SK-N-SH (cell line): ENCODE data around the gene MCUR1. TPM values are rescaled to one million over a fixed set of nuclear protein-coding genes. Genes with fewer than 3 reads are reported as not detected.

Experiments
- CTCF ChIA-PET: fragments of 300-600, 350-600 bp; formaldehyde crosslinking; extraction: SDS; loops from one replicate; lab custom pipeline; 2021; lab: Yijun Ruan, JAX
- POLR2A ChIA-PET: fragments of 350-600 bp; sonication (Branson Sonifier 250); formaldehyde crosslinking; extraction: SDS; loops from one replicate; lab custom pipeline; 2020; ENCODE audit warnings: antibody characterized with exemption, inconsistent platforms; lab: Yijun Ruan, JAX
- DNase-seq: peaks from one replicate; pipeline ENCODE4 v3.0.0; 2012
- H2AFZ ChIP-seq: fragments of 200-600 bp; sonication (generic); 2 replicates; pipeline ENCODE4 v1.8.1; 2016; ENCODE audit warnings: antibody characterized with exemption, mild to moderate bottlenecking, low read depth
- H3F3A ChIP-seq: fragments of 200-600 bp; sonication (generic); replicated peaks from 2 replicates; pipeline ENCODE3; 2016; ENCODE audit warnings: antibody characterized with exemption, mild to moderate bottlenecking; ENCODE audit not compliant: insufficient read depth
- H3K27ac ChIP-seq, 2 experiments: fragments of 200-500 bp in 1 of 2; fragments of 200-600 bp in 1 of 2; sonication (Bioruptor generic) in 1 of 2; sonication (generic), shearing (Covaris generic) in 1 of 2; 2 replicates each; pipeline versions ENCODE4 v1.5.1 to v1.6.1; 2014 to 2016; ENCODE audit warnings: low read depth in 2 of 2, inconsistent platforms in 1 of 2, low read length in 1 of 2, mild to moderate bottlenecking in 1 of 2, mixed read lengths in 1 of 2
- H3K27me3 ChIP-seq: fragments of 200-600 bp; sonication (generic), shearing (Covaris generic); 2 replicates; pipeline ENCODE4 v1.6.1; 2016; ENCODE audit warnings: mixed run types; ENCODE audit not compliant: insufficient read depth
- H3K36me3 ChIP-seq, 2 experiments: fragments of 200-500 bp in 1 of 2; fragments of 200-600 bp in 1 of 2; sonication (Bioruptor generic) in 1 of 2; sonication (generic) in 1 of 2; replicated peaks in 1 of 2; 2 replicates each; pipeline versions ENCODE3 to v1.5.1; 2014 to 2016; ENCODE audit warnings: low read length in 1 of 2, mild to moderate bottlenecking in 1 of 2; ENCODE audit not compliant: insufficient read depth in 2 of 2, control insufficient read depth in 1 of 2
- H3K4me1 ChIP-seq, 2 experiments: fragments of 200-500 bp in 1 of 2; fragments of 200-600 bp in 1 of 2; sonication (Bioruptor generic) in 1 of 2; sonication (generic), shearing (Covaris generic) in 1 of 2; 2 replicates each; pipeline versions ENCODE4 v1.5.1 to v1.6.1; 2014 to 2016; ENCODE audit warnings: low read depth in 1 of 2, low read length in 1 of 2, mixed run types in 1 of 2; ENCODE audit not compliant: insufficient read depth in 2 of 2, control insufficient read depth in 1 of 2
- H3K4me2 ChIP-seq: fragments of 200-600 bp; sonication (generic), shearing (Covaris generic); 2 replicates; pipeline ENCODE4 v1.6.1; 2017; ENCODE audit warnings: mixed run types
- H3K4me3 ChIP-seq, 2 experiments: fragments of 200-500 bp in 1 of 2; fragments of 200-600 bp in 1 of 2; sonication (Bioruptor generic) in 1 of 2; sonication (generic), shearing (Covaris generic) in 1 of 2; 2 replicates each; pipeline versions ENCODE4 v1.5.1 to v1.8.1; 2014 to 2016; ENCODE audit warnings: low read depth in 2 of 2, inconsistent platforms in 1 of 2, low read length in 1 of 2, mild to moderate bottlenecking in 1 of 2, mixed read lengths in 1 of 2, moderate library complexity in 1 of 2
- H3K79me2 ChIP-seq: fragments of 200-600 bp; sonication (generic); 2 replicates; pipeline ENCODE4 v1.8.1; 2017; ENCODE audit warnings: mild to moderate bottlenecking; ENCODE audit not compliant: insufficient read depth
- H3K9ac ChIP-seq: fragments of 200-600 bp; sonication (generic); 2 replicates; pipeline ENCODE4 v1.6.1; 2017; ENCODE audit warnings: mixed run types
- H3K9me2 ChIP-seq: fragments of 200-600 bp; sonication (generic); 2 replicates; pipeline ENCODE4 v1.6.1; 2017; ENCODE audit warnings: mixed run types
- H3K9me3 ChIP-seq: fragments of 200-600 bp; sonication (generic); 2 replicates; pipeline ENCODE4 v1.6.1; 2017; ENCODE audit warnings: mixed run types, mild to moderate bottlenecking, moderate library complexity
- H4K20me1 ChIP-seq: fragments of 200-600 bp; sonication (generic); 2 replicates; pipeline ENCODE4 v1.6.1; 2017; ENCODE audit warnings: mild to moderate bottlenecking, mixed run types; ENCODE audit not compliant: insufficient read depth
- CHD2 ChIP-seq: fragments of 150-350 bp; IDR thresholded peaks from 2 replicates; pipeline ENCODE4 v1.6.1; 2018; ENCODE audit warnings: low read length; ENCODE audit not compliant: partially characterized antibody
- CTCF ChIP-seq: fragments of 200-600 bp; sonication (generic); IDR thresholded peaks from 2 replicates; pipeline ENCODE4 v1.6.1; 2017; ENCODE audit warnings: antibody characterized with exemption, mild to moderate bottlenecking, moderate library complexity
- ELF1 ChIP-seq: IDR thresholded peaks from 2 replicates; pipeline ENCODE4 v1.4.0; 2012
- EP300 ChIP-seq, 2 experiments: IDR thresholded peaks; 2 replicates each; pipeline versions ENCODE4 v1.4.0 to v1.6.1; 2012; ENCODE audit warnings: borderline replicate concordance in 1 of 2, low read depth in 1 of 2, low read length in 1 of 2
- EZH2phosphoT487 ChIP-seq: fragments of 200-600 bp; sonication (generic); IDR thresholded peaks from 2 replicates; pipeline ENCODE4 v1.6.1; 2017; ENCODE audit warnings: low read depth, mixed run types, mild to moderate bottlenecking, antibody characterized with exemption, moderate library complexity, borderline replicate concordance
- FOXJ3 ChIP-seq: sonication (generic); formaldehyde crosslinking; IDR thresholded peaks from 2 replicates; pipeline ENCODE4 v1.5.1; 2020; ENCODE audit warnings: mild to moderate bottlenecking, missing genetic modification reagents
- GABPA ChIP-seq: IDR thresholded peaks from 2 replicates; pipeline ENCODE4 v1.4.0; 2012; ENCODE audit warnings: low read depth, mild to moderate bottlenecking
- GATA2 ChIP-seq: sonication (generic); formaldehyde crosslinking; IDR thresholded peaks from 2 replicates; pipeline ENCODE4 v1.5.0; 2020; ENCODE audit warnings: mild to moderate bottlenecking, missing genetic modification reagents
- MEF2A ChIP-seq: IDR thresholded peaks from 2 replicates; pipeline ENCODE4 v1.4.0; 2012; ENCODE audit warnings: low read depth, borderline replicate concordance
- NFIC ChIP-seq: IDR thresholded peaks from 2 replicates; pipeline ENCODE4 v1.4.0; 2012; ENCODE audit warnings: borderline replicate concordance
- POLR2AphosphoS5 ChIP-seq: IDR thresholded peaks from 2 replicates; pipeline ENCODE4 v1.6.1; 2012; ENCODE audit warnings: low read depth, low read length
- RAD21 ChIP-seq: IDR thresholded peaks from 2 replicates; pipeline ENCODE4 v1.6.1; 2012; ENCODE audit warnings: mild to moderate bottlenecking, low read length
- RCOR1 ChIP-seq: fragments of 150-350 bp; IDR thresholded peaks from 2 replicates; pipeline ENCODE4 v1.6.1; 2017; ENCODE audit warnings: antibody characterized with exemption, low read length
- RFX5 ChIP-seq: IDR thresholded peaks from 2 replicates; pipeline ENCODE4 v1.6.1; 2012; ENCODE audit warnings: mild to moderate bottlenecking, improper control_type of control experiment, low read length
- TEAD4 ChIP-seq: IDR thresholded peaks from 2 replicates; pipeline ENCODE4 v1.4.0; 2012; ENCODE audit warnings: mild to moderate bottlenecking, borderline replicate concordance; ENCODE audit not compliant: insufficient read depth
- USF2 ChIP-seq: fragments of 150-350 bp; IDR thresholded peaks from 2 replicates; pipeline ENCODE4 v1.6.1; 2017; ENCODE audit warnings: antibody characterized with exemption, low read length, low read depth, borderline replicate concordance
- YY1 ChIP-seq: IDR thresholded peaks from 2 replicates; pipeline ENCODE4 v1.4.0; 2012; ENCODE audit warnings: low read depth, mild to moderate bottlenecking
- ZBTB33 ChIP-seq: IDR thresholded peaks from 2 replicates; pipeline ENCODE4 v1.4.0; 2012; ENCODE audit warnings: low read depth, borderline replicate concordance
- WGBS: methylation state at CpG from one replicate; pipeline ENCODE4 v1.1.6; 2017; ENCODE audit warnings: low lambda C conversion rate; 5-methylcytosine and 5-hydroxymethylcytosine counted together
- polyA plus RNA-seq, 3 experiments: library from polyadenylated mRNA; depleted of rRNA; stranded (reverse); fragments of >200 nt; gene quantifications; 2 replicates each; pipeline ENCODE4 v1.2.3, GENCODE V29; 2012
- TF ChIP-seq, protein P1 (sequence below): IDR thresholded peaks from 2 replicates; pipeline ENCODE4 v1.4.0; 2012; ENCODE audit warnings: low read depth

Gene MCUR1
- polyA plus RNA-seq, 1 of the 3 experiments (the other 2 are of a cell fraction), result 8.3 TPM

GRCh38 chr6:13846841-13847240 lies 32.5 kb upstream of the MCUR1 start:
- Histone ChIP-seq H3K79me2 (no peaks in the 10 kb centered on the region), H3F3A (no peaks in the 10 kb centered on the region), H3K4me3 (no peak overlapping the region)
- TF ChIP-seq YY1, result no peak
- TF ChIP-seq CTCF, result peak; percentile 26; the same call in 1 of the 2 replicates
- TF ChIP-seq, all 33 proteins: peak for 1
- no peaks in the 10 kb centered on the region for H3K36me3 ChIP-seq
- H3K27ac ChIP-seq, result no peak overlapping the region
- POLR2A ChIA-PET, result no interaction called here
- no peaks in the 10 kb centered on the region for H3K9me3 ChIP-seq
- H3K4me2 ChIP-seq, result no peak overlapping the region
- no peak overlapping the region for H3K9ac ChIP-seq
- WGBS, result 75% methylated on average over 13 of the region's 13 CpGs
- DNase-seq, result peak; percentile 53
- H4K20me1 ChIP-seq, result no peaks in the 10 kb centered on the region
- no peak overlapping the region for H2AFZ ChIP-seq
- H3K27me3 ChIP-seq, result no peaks in the 10 kb centered on the region
- no peaks in the 10 kb centered on the region for H3K4me1 ChIP-seq
- H3K9me2 ChIP-seq, result no peaks in the 10 kb centered on the region
- CTCF ChIA-PET, result interaction anchor here (0.8 kb wide), 1 partner anchor 27 kb away, joined by 5 read pairs; no protein-coding TSS in a partner anchor

DNA sequence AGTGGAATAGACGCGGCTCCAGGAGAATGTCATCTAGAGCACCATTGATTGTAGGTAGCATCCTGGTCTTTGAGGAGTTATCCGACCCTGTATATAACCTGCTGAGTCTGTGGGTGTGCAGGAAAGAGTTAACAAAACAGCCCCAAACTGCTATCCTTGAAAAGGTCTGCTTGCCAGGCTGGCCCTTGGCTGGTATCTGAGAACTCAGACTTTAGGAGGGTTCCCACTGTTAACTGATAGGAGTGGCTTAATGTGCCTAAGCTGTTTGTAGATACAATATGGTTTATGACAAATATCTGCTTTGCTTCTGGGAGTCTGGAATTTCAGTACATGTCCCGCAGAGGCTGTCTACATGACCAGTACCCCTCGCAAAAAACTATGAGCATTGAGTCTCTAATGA lies 27.6 kb upstream of the MCUR1 start:
- TF ChIP-seq MEF2A (no peak), RFX5 (no peak), GATA2 (CRISPR knock-in tag) (no peak), TEAD4 (no peak), GABPA (no peak), CHD2 (no peak), EZH2phosphoT487 (no peak), USF2 (no peak), FOXJ3 (no peak), ELF1 (no peak), ZBTB33 (no peak), NFIC (no peak), RAD21 (no peak), RCOR1 (no peak), EP300 (IDR thresholded peaks at IDR 0.05; ENCODE audit: borderline replicate concordance in 1 of 2, low read depth in 1 of 2, low read length in 1 of 2) (no peak), POLR2AphosphoS5 (no peak)
- TF ChIP-seq, protein P1, sequence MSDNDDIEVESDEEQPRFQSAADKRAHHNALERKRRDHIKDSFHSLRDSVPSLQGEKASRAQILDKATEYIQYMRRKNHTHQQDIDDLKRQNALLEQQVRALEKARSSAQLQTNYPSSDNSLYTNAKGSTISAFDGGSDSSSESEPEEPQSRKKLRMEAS, result no peak
- 85% methylated on average over 5 of the region's 5 CpGs for WGBS
- CTCF ChIA-PET, result no interaction called here

More for the DNA sequence above, 27.6 kb upstream of the MCUR1 start:
- H3K27me3 ChIP-seq, result no peaks in the 10 kb centered on the region
- H3K9ac ChIP-seq, result no peak overlapping the region
- no peaks in the 10 kb centered on the region for H4K20me1 ChIP-seq
- H3K4me3 ChIP-seq, result no peak overlapping the region
- no peaks in the 10 kb centered on the region; a peak in 1 of 4 replicates for H3K4me1 ChIP-seq
- no peak overlapping the region for H2AFZ ChIP-seq
- no peaks in the 10 kb centered on the region for H3K79me2 ChIP-seq
- no peak overlapping the region for H3K4me2 ChIP-seq
- no peaks in the 10 kb centered on the region for H3K9me3 ChIP-seq
- H3K9me2 ChIP-seq, result no peaks in the 10 kb centered on the region
- no peak for DNase-seq
- H3F3A ChIP-seq, result no peaks in the 10 kb centered on the region
- H3K27ac ChIP-seq, result no peak overlapping the region
- H3K36me3 ChIP-seq, result no peaks in the 10 kb centered on the region
- POLR2A ChIA-PET, result no interaction called here
